ENCODE measurements around the gene ABCA3.

- no peak for TF ChIP-seq POLR2A (IDR thresholded peaks at IDR 0.05; ENCODE audit: low read depth, low read length)
- TF ChIP-seq POLR2AphosphoS5 (IDR thresholded peaks at IDR 0.05; ENCODE audit: low read depth, low read length): no peak
- TF ChIP-seq TAF1 (IDR thresholded peaks at IDR 0.05; ENCODE audit: low read depth, low read length): no peak
- TF ChIP-seq POU2F2 (IDR thresholded peaks at IDR 0.05; ENCODE audit: low read depth, low read length): no peak
Measured at GRCh38 chr16:2339521-2340484, 725 bp downstream of the ABCA3 start.

Measured in GM12891 (cell line).